ENCODE measurements around the gene TBX2.
"Not testable (repeated sequence)": the region's sequence is repeated elsewhere in the genome, so short reads cannot be mapped to it uniquely, and the experiment has no call there.

DNA sequence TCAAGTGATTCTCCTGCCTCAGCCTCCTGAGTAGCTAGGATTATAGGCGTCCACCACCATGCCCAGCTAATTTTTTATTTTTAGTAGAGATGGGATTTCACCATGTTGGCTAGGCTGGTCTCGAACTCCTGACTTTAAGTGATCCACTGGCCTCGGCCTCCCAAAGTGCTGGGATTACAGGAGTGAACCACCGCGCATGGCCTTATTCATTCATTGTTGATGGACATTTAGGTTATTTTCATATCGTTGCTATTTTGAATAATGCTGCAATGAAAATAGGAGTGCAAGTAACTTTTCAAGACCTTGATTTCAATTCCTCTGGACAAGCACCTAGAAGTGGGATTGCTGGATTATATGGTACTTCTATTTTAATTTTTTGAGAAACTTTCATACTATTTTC lies 30.2 kb downstream of the TBX2 start:
- not testable (repeated sequence) for TF ChIP-seq GTF2F1 (IDR thresholded peaks at IDR 0.05; ENCODE audit: low read length); EEA1 (CRISPR knock-in tag; IDR thresholded peaks at IDR 0.05; ENCODE audit: borderline replicate concordance); POLR2AphosphoS5 (IDR thresholded peaks at IDR 0.05; ENCODE audit: low read depth, low read length); YY1 (IDR thresholded peaks at IDR 0.05; ENCODE audit: insufficient read depth, insufficient replicate concordance, low read depth, low read length); SP5 (CRISPR knock-in tag; IDR thresholded peaks at IDR 0.05; ENCODE audit: borderline replicate concordance, low read depth); PRDM4 (CRISPR knock-in tag; IDR thresholded peaks at IDR 0.05; ENCODE audit: borderline replicate concordance); ZNF335 (CRISPR knock-in tag; IDR thresholded peaks at IDR 0.05); MEIS1 (CRISPR knock-in tag; IDR thresholded peaks at IDR 0.05; ENCODE audit: borderline replicate concordance); ZNF839 (CRISPR knock-in tag; IDR thresholded peaks at IDR 0.05; ENCODE audit: borderline replicate concordance); NR2F2 (IDR thresholded peaks at IDR 0.05; ENCODE audit: borderline replicate concordance, low read depth)
- TF ChIP-seq, protein P1, sequence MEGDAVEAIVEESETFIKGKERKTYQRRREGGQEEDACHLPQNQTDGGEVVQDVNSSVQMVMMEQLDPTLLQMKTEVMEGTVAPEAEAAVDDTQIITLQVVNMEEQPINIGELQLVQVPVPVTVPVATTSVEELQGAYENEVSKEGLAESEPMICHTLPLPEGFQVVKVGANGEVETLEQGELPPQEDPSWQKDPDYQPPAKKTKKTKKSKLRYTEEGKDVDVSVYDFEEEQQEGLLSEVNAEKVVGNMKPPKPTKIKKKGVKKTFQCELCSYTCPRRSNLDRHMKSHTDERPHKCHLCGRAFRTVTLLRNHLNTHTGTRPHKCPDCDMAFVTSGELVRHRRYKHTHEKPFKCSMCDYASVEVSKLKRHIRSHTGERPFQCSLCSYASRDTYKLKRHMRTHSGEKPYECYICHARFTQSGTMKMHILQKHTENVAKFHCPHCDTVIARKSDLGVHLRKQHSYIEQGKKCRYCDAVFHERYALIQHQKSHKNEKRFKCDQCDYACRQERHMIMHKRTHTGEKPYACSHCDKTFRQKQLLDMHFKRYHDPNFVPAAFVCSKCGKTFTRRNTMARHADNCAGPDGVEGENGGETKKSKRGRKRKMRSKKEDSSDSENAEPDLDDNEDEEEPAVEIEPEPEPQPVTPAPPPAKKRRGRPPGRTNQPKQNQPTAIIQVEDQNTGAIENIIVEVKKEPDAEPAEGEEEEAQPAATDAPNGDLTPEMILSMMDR (CRISPR knock-in tag; IDR thresholded peaks at IDR 0.05), result not testable (repeated sequence)
- TF ChIP-seq, protein P2, sequence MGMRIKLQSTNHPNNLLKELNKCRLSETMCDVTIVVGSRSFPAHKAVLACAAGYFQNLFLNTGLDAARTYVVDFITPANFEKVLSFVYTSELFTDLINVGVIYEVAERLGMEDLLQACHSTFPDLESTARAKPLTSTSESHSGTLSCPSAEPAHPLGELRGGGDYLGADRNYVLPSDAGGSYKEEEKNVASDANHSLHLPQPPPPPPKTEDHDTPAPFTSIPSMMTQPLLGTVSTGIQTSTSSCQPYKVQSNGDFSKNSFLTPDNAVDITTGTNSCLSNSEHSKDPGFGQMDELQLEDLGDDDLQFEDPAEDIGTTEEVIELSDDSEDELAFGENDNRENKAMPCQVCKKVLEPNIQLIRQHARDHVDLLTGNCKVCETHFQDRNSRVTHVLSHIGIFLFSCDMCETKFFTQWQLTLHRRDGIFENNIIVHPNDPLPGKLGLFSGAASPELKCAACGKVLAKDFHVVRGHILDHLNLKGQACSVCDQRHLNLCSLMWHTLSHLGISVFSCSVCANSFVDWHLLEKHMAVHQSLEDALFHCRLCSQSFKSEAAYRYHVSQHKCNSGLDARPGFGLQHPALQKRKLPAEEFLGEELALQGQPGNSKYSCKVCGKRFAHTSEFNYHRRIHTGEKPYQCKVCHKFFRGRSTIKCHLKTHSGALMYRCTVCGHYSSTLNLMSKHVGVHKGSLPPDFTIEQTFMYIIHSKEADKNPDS (CRISPR knock-in tag; IDR thresholded peaks at IDR 0.05), result not testable (repeated sequence)
